ENCODE measurements around the gene DUS1L.

GRCh38 chr17:82022981-82023446 is 42.6 kb downstream of the DUS1L start, which contains the start of gene LRRC45:
- TF ChIP-seq POLR2A (IDR thresholded peaks at IDR 0.05; ENCODE audit: low read depth, low read length) (no peak), POLR2AphosphoS5 (IDR thresholded peaks at IDR 0.05; ENCODE audit: low read depth, low read length) (no peak)

Data from GM12891 (cell line).